ENCODE measurements around the gene ZCCHC2.

The ZCCHC2 gene

GRCh38 chr18:62522504-62523254 is at the start of gene ZCCHC2:
TSS of gene ZCCHC2 (plus strand) at chr18:62523025. CDS start at chr18:62523425, 400 bp downstream.
- DNase-seq: peak; percentile 99

GRCh38 chr18:62479574-62479973 is 43.3 kb upstream of the ZCCHC2 start:
- DNase-seq: no peak

- no peak for DNase-seq
Measured at GRCh38 chr18:62480927-62481326, 41.9 kb upstream of the ZCCHC2 start.

- no peak for DNase-seq
Measured at GRCh38 chr18:62484941-62485340, 37.9 kb upstream of the ZCCHC2 start.

- DNase-seq: no peak
Measured at GRCh38 chr18:62485684-62486083, 37.1 kb upstream of the ZCCHC2 start.

- no peak for DNase-seq
Measured at GRCh38 chr18:62486290-62486964, 36.4 kb upstream of the ZCCHC2 start.

- DNase-seq: no peak
Measured at GRCh38 chr18:62487161-62487560, 35.7 kb upstream of the ZCCHC2 start.

- DNase-seq: no peak
Measured at GRCh38 chr18:62490967-62491695, 31.7 kb upstream of the ZCCHC2 start.

GRCh38 chr18:62493033-62493862 is 29.6 kb upstream of the ZCCHC2 start:
- DNase-seq: no peak

- DNase-seq: no peak
Measured at GRCh38 chr18:62494764-62495163, 28.1 kb upstream of the ZCCHC2 start.

- no peak for DNase-seq
Measured at GRCh38 chr18:62496262-62496661, 26.6 kb upstream of the ZCCHC2 start.

GRCh38 chr18:62497190-62497772 is 25.5 kb upstream of the ZCCHC2 start:
- no peak for DNase-seq

- no peak for DNase-seq
Measured at GRCh38 chr18:62498616-62499262, 24.1 kb upstream of the ZCCHC2 start.

GRCh38 chr18:62499263-62499650 is 23.6 kb upstream of the ZCCHC2 start:
- no peak for DNase-seq

GRCh38 chr18:62500174-62500573 is 22.7 kb upstream of the ZCCHC2 start:
- DNase-seq: no peak

GRCh38 chr18:62500966-62501591 is 21.7 kb upstream of the ZCCHC2 start:
- no peak for DNase-seq

GRCh38 chr18:62505669-62506494 is 16.9 kb upstream of the ZCCHC2 start:
- peak; percentile 67 for DNase-seq

GRCh38 chr18:62506495-62507143 is 16.2 kb upstream of the ZCCHC2 start:
- DNase-seq: no peak

GRCh38 chr18:62509779-62510178 is 13.0 kb upstream of the ZCCHC2 start:
- no peak for DNase-seq

- no peak for DNase-seq
Measured at GRCh38 chr18:62510789-62511188, 12.0 kb upstream of the ZCCHC2 start.
